ENCODE data around the gene ADISSP.

- TF ChIP-seq CTCF (IDR thresholded peaks at IDR 0.05) (no peak), POLR2A (IDR thresholded peaks at IDR 0.05) (no peak)
Observed at GRCh38 chr20:3723284-3723683, 44.3 kb downstream of the ADISSP start.

All from thyroid gland (tissue), 4 donors.